ENCODE data around the gene ZBTB39. TPM values are rescaled to one million over a fixed set of nuclear protein-coding genes. Genes with fewer than 3 reads are reported as not detected.
"Not testable (repeated sequence)": the region's sequence is repeated elsewhere in the genome, so short reads cannot be mapped to it uniquely, and the experiment has no call there.

ZBTB39 gene
- polyA plus RNA-seq, 5 donors: 9.1 to 12.8 (median 10.5) TPM

DNA sequence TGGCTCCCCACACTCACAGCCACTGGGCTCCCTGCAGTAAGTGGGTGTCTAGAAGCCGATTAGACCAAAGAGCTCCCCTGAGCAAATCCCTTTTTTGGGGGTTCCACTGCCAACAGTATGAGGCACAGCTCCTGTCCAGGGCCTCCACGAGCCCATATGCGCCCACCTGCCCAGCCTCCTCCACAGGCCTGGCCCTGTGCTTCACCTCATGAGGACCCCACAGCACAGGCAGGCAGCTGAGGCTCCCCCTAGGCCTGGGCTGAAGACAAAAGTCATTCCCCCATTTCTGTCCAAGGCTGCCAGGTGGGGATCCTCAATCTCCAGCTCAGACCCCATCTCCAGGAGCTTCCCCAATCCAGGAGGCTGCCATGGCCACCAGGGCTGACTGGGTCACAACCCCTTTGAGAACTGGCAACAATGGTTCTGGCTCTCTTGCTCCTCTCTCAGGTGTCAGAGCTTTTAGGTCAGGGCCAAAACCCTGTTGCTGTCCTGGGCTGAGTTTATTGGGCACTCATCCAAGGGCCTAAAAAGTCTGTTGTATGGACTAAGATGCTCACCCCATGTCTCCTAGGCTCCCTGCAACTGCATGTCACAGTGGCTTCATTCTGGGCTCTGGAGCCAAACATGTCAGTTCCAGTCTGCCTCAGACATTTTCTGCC is 23.6 kb downstream of the ZBTB39 start:
- DNase-seq: not testable (repeated sequence)

DNA sequence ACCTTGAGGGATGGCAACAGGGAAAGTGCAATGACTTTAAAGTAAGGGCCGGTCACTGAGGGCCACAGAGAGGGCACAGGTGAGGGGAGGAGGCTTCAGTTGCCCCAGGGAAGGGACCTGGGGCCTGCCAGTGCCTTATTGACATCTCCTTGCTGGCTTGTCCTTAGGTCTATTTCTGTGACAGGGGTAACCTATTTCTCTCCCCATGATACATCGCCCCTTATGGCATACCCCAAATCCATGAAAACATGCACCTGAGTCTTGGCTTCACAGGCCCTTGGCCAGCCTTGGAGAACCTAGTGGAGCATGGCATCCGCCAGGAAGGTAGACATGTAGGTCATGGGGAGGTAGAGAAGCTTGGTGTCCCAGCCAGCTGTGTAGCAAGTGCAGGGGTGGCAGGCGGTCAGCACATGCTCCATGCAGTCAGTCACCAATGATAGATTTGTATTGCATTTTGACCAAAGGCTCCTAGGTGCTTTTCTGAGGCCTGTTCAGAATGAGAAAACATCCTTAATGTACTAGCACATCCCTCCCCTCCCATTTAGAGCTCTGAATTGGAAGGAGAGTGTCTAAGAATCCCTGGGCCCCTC is 25.3 kb downstream of the ZBTB39 start:
- no peak for DNase-seq

DNA sequence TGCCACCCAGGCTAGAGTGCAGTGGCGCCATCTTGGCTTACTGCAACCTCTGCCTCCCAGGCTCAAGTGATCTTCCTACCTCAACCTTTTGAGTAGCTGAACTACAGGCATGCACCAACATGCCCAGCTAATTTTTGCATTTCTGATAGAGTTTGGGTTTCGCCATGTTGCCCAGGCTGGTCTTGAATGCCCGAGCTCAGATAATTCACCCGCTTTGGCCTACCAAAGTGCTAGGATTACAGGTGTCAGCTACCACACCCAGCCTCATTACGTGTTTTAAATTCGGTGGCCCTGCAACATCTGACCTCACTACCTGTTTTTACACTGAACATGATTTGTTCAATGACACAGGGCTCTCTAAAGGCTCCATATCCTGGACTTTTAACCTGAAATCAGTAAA is 26.1 kb downstream of the ZBTB39 start:
- DNase-seq: no peak

DNA sequence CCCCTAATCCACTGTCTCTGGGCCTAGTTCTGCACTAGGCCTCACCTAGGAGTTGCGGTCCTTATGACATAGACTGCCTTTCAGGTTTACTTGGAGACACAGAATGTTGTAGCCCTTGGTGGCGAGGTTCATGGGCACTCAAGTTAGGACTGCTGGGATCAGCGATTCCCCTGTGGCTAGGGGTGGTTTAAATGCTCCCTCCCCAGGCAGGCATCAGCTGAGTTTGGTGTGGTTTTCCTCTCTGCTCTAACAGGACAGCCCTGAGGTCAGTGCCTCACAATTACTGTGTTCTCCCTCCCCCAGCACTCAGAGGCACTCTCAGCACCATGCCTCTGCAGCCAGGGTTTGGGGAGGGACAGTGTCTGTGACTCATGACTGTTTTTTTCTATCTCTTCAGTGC is 26.7 kb downstream of the ZBTB39 start:
- DNase-seq: no peak

DNA sequence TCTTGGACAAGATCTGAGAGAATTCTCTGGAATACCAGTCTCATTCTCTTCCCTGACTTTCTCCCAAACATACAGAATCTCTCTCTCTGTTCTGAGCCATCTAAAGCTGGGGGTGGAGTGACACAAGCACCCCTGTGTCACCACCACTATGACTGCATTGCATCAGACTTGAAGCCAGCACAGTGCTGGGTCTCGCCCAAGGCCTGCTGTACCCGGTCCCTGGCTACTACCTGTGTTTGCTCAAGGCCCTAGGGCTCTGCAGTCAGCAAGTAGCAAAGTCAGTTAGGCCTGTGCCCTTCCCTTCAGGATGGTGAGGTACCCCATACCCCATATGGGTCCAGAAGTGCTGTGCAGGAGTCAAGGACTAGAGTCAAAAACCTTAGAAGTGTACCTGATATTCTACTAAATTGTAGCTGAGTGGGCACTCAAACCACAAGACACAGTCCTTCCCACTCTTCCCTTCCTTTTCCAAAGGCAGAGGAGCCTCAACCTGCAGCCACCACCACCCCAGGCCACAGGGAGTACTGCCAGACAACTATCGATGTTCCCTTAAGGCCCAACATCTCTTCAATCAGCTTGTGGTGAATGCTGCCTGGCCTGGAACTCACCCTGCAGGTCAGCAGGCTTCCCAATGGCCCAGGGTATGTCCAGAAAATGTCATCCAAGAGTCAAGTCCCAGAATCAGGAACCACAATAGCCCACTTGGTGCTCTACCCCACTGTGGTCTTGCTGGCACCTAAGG is 27.8 kb downstream of the ZBTB39 start:
- DNase-seq: no peak

DNA sequence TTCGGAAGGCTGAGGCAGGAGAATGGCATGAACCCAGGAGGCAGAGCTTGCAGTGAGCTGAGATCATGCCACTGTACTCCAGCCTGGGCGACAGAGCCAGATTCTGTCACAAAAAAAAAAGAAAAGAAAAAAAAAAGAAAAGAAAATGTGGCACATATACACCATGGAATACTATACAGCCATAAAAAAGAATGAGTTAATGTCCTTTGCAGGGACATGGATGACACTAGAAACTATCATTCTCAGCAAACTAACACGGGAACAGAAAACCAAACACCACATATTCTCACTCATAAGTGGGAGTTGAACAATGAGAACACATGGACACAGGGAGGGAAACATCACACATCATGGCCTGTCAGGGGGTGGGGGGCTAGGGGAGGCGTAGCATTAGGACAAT is 29.0 kb downstream of the ZBTB39 start:
- DNase-seq: not testable (repeated sequence)

DNA sequence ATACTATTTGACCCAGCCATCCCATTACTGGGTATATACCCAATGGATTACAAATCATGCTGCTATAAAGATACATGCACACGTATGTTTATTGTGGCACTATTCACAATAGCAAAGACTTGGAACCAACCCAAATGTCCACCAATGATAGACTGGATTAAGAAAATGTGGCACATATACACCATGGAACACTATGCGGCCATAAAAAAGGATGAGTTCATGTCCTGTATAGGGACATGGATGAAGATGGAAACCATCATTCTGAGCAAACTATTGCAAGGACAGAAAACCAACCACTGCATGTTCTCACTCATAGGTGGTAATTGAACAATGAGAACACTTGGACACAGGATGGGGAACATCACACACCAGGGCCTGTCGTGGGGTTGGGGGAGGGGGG is 32.1 kb downstream of the ZBTB39 start:
- not testable (repeated sequence) for DNase-seq

DNA sequence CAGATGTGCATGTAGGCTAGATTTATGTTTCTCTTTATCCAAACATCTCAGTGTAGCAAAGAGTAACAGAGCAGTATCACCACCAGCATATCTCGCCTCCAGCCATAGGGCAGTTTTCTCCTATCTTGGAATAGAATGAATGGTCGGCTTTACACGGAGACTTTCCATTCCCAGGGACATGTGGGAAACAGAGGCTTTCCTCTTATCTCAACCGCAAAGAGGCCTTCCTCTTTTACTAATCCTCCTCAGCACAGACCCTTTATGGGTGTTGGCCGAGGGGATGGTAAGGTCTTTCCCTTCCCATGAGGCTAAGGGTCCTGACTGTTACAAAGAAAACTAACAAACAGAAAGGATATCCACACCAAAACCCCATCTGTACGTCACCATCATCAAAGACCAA is 37.4 kb downstream of the ZBTB39 start:
- DNase-seq: not testable (repeated sequence)

DNA sequence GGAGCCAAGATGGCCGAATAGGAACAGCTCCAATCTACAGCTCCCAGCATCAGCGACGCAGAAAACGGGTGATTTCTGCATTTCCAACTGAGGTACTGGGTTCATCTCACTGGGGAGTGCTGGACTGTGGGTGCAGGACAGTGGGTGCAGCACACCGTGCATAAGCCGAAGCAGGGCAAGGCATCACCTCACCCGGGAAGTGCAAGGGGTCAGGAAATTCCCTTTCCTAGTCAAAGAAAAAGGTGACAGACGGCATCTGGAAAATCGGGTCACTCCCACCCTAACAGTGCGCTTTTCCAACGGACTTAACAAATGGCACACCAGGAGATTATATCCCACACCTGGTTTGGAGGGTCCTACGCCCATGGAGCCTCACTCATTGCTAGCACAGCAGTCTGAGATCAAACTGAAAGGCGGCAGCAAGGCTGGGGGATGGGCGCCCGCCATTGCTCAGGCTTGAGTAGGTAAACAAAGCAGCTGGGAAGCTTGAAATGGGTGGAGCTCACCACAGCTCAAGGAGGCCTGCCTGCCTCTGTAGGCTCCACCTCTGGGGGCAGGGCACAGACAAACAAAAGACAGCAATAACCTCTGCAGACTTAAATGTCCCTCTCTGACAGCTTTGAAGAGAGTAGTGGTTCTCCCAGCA is 40.2 kb downstream of the ZBTB39 start:
- not testable (repeated sequence) for DNase-seq

DNA sequence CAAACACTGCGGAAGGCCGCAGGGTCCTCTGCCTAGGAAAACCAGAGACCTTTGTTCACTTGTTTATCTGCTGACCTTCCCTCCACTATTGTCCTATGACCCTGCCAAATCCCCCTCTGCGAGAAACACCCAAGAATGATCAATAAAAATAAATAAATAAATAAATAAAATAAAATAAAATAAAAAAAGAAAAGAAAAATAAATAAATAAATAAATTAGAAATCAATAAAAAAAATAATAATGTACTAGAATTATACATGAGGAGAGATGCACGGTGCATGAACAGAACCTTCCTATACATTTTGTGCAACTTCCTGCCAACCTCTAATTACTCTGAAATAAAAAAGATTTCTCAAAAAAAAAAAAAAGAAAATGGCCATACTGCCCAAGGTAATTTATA is 41.2 kb downstream of the ZBTB39 start:
- not testable (repeated sequence) for DNase-seq

DNA sequence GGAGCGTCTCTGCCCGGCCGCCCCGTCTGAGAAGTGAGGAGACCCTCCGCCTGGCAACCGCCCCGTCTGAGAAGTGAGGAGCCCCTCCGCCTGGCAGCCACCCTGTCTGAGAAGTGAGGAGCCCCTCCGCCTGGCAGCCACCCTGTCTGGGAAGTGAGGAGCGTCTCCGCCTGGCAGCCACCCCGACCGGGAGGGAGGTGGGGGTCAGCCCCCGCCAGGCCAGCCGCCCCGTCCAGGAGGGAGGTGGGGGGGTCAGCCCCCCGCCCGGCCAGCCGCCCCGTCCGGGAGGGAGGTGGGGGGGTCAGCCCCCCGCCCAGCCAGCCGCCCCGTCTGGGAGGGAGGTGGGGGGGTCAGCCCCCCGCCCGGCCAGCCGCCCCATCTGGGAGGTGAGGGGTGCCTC is 42.8 kb downstream of the ZBTB39 start:
- not testable (repeated sequence) for DNase-seq

DNA sequence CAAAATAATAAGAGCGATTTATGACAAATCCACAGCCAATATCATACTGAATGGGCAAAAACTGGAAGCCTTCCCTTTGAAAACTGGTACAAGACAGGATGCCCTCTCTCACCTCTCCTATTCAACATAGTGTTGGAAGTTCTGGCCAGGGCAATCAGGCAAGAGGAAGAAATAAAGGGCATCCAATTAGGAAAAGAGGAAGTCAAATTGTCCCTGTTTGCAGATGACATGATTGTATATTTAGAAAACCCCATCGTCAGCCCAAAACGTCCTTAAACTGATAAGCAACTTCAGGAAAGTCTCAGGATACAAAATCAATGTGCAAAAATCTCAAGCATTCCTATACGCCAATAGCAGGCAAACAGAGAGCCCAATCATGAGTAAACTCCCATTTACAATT is 44.1 kb downstream of the ZBTB39 start:
- DNase-seq: not testable (repeated sequence)

DNA sequence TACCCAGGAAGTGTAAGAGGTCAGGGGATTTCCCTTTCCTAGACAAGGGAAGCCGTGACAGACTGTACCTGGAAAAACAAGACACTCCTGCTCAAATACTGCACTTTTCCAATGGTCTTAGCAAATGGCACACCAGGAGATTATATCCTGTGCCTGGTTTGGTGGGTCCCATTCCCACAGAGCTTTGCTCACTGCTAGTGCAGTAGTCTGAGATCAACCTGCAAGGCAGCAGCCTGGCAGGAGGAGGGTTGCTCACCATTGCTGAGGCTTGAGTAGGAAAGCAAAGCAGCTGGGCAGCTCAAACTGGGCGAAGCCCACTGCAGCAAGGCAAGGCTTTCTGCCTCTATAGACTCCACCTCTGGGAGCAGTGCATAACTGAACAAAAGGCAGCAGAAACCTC is 47.9 kb downstream of the ZBTB39 start:
- DNase-seq: no peak

DNA sequence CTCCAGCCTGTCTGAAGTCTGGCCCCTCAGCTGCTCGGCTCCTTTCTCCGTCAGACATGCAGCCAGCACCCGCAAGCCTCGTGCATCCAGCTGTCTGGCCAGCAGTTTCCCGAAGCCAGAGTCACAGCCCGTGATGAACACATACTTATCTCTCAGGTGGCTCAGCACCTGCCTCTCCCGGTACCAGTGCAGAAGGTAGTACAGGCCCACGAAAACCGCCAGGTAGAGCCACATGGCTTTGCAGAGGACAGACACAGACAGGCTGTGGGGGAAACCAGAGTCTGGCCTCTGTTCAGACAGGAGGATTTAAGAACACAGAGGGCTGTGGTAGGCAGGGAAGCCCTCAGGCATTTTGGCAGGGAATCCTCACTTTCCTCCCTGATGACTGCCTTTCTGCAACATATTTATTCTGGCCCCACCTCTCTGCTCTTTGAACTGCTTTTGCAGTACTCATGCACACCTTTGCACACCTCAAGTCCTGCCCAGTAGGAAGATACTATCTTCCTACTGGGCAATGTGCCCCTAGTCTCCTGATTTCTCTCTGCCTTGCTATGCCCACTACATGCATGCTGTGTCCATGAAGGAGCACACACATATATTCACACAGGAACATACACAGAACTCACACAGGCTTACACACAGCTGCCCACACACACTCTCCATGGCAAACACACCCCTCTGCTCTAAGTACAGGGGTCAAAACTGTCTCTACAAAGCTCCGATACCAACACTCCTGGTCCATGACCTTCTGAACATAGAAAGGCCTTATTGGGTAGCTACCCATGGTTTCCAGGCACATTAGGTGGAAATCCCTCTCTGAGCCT is 48.9 kb downstream of the ZBTB39 start, which contains the start of gene RDH16:
TSS of gene RDH16 (minus strand) at position 380 of the 824 bp plus-strand sequence. CDS start at position 234, 146 bp downstream.
- no peak for DNase-seq

DNA sequence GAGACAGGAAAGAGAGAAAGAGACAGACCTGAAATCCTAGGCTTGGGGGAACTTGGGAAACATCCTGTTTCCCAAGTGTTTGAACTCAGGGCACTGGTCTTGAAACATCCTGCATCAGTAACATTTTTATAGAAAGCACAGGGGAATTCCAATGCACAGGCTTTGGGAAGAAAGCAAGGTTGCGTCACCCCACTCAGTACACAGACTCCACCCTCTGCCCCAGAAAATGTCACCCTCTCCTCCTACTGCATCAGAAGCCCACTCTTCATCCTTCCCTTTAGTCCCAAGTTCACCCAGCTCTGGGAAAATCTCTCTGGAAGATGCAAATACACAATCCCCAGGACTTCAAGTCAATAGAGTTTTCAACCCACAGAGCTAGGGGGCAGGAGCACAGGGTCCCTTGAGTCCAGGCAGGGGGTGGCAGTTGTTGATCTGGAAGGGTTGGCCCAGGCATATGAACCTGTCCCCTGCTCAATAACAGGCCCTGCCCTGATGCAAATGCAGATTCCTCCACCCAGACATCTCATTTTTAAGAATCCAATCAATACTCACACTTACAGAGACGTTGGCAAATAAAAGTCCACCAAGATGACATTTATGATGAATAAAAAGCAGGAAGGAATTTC is 50.6 kb downstream of the ZBTB39 start:
- DNase-seq: no peak

DNA sequence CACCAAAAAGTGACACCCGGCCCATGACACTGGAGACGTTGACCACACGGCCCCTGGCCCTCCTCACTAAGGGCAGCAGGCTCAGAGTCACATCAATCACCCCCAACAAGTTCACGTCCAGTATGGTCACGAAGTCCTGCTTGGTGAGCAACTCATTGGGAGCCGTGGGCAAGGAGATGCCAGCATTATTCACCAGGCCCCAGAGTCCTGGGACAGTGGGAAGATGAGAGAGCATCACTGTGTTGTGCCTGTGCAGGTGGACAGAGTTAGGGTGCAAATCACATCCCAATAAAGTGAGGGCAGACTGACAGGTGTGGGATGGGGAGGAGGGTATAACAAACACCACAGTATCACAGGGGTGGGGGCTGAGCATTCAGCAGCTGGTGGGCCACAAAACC is 51.4 kb downstream of the ZBTB39 start:
- DNase-seq: no peak

DNA sequence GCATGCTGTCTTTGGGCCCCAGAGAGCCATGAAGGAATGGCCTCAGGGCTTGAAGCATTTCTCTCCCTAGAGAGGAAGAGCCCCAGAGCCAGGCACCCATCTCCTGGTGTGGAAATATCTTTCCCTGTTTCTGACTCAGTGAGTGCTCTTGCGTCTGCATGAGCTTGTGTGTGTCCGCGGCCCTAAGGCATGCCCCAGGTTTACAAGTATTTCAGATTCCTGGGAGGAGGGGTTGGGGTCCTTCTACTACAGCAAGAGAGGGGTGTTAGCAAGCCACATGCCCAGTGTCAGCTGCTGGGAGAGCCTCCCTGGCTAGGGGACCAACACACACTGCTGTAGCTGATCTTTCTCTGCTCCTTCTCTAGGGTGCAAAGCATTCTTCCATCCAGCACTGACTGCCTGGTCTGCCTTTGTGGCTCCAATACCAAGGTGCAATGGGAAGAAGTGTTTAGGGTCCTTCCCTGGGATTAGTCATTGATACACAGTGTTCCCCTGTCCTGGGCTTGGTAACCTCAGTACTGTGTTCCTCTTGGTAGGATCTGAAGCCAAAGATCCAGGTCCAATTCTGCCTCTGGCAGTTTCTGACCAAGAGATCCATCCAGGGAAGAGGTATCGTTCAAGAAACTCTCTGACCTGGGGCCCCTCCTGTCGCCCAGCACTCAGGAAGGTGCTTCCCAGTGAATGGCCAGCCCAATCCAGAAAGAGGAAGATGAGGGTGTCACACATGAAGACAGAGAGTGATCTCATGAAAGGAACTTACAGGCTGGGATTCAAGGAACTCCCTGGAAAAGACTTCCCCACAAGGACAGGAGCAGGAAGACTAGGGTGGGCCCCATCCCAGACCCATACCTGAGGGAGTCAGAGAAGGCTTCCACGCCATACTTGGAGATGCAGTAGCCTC is 52.0 kb downstream of the ZBTB39 start:
- DNase-seq: no peak

DNA sequence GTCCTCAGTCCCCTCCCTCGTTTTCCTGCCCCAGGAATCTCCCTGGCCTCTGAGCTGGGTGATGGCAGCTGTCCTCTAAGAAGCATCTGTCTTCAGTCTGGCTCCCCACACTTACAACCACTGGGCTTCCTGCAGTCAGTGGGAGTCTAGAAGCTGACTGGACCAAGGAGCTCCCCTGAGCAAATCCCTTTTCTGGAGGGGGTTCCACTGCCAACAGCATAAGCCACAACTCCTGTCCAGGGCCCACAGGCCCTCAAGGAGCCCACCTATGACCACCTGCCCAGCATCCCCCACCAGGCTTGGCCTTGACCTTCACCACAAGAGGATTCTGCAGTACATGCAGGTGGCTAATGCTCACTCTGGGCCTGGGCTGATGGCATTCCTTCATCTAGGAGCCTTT is 53.0 kb downstream of the ZBTB39 start:
- DNase-seq: no peak

DNA sequence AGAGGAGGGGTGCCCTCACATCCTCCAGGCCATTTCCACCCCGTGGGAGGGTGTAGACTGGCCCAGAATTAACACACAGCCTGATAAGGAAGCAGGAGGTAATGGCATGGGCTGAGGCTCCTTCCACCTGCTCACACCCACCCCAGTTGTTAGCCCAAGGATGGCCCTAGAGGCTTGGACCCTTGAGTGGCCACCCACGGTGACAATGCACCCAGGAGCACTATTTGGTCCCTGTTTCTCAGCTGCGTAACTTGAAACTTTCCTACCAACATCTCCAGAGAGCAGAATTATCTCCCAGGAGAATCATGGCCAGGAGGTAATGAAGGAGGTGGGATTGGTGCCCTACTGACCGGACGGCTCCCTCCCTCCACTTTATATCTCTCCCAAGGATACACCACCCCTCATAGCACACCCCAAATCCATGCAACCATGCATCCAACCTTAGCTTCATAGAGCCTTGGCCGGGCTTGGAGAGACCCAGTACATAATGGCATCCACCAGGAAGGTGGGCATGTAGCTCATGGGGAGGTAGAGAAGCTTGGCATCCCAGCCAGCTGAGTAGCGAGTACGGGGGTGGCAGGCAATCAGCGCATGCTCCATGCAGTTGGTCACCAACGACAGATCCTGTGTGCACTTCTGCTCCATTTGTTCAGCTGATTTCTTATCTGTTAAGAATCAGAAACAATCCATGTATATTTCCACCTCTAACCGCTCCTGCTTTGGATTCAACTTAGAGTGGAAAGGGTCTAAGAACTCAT is 54.6 kb downstream of the ZBTB39 start:
- DNase-seq: no peak

All from right lung (tissue), 5 donors.